ENCODE data around the gene EPHB2. TPM values are rescaled to one million over a fixed set of nuclear protein-coding genes. Genes with fewer than 3 reads are reported as not detected.

The EPHB2 gene
- total RNA-seq, 6 experiments from 2014 or later = 0.24 to 1.8 (median 0.62) TPM

GRCh38 chr1:22792396-22793160 is 81.9 kb downstream of the EPHB2 start:
- no peak for TF ChIP-seq CTCF (IDR thresholded peaks at IDR 0.05)
- TF ChIP-seq POLR2A (IDR thresholded peaks at IDR 0.05) = no peak
- DNase-seq (no peak), ATAC-seq (no peak)
- WGBS (ENCODE audit: insufficient coverage, low coverage, low lambda C conversion rate, missing lambda C conversion rate) = 71% methylated on average over 4 of the region's 6 CpGs
- no peaks in the 10 kb centered on the region for H3K9me3 ChIP-seq
- H3K27me3 ChIP-seq = no peaks in the 10 kb centered on the region
- intact Hi-C loops (cut with DNase I) = no loop called here
- H3K36me3 ChIP-seq = no peaks in the 10 kb centered on the region
- H3K4me3 ChIP-seq = no peak overlapping the region
- H3K27ac ChIP-seq = no peak overlapping the region
- no peaks in the 10 kb centered on the region for H3K4me1 ChIP-seq

GRCh38 chr1:22793647-22794046 is 83.0 kb downstream of the EPHB2 start:
- H3K36me3 ChIP-seq = no peaks in the 10 kb centered on the region
- intact Hi-C loops (cut with DNase I) = no loop called here
- DNase-seq (no peak), ATAC-seq (no peak)
- no peaks in the 10 kb centered on the region for H3K9me3 ChIP-seq
- WGBS (ENCODE audit: insufficient coverage, low coverage, low lambda C conversion rate, missing lambda C conversion rate) = 50% methylated on average over 1 of the region's 3 CpGs
- no peak overlapping the region for H3K27ac ChIP-seq
- TF ChIP-seq POLR2A (IDR thresholded peaks at IDR 0.05) (no peak), CTCF (IDR thresholded peaks at IDR 0.05) (no peak)
- no peak overlapping the region for H3K4me3 ChIP-seq
- no peaks in the 10 kb centered on the region for H3K4me1 ChIP-seq
- H3K27me3 ChIP-seq = no peaks in the 10 kb centered on the region

GRCh38 chr1:22794647-22795365 is 84.2 kb downstream of the EPHB2 start:
- Histone ChIP-seq H3K27me3 (no peaks in the 10 kb centered on the region), H3K9me3 (no peaks in the 10 kb centered on the region), H3K36me3 (no peaks in the 10 kb centered on the region), H3K27ac (no peak overlapping the region), H3K4me3 (no peak overlapping the region), H3K4me1 (no peaks in the 10 kb centered on the region)
- peak in 3 of 4 donors; percentile 15 to 63 (median 29) for ATAC-seq
- TF ChIP-seq POLR2A (IDR thresholded peaks at IDR 0.05) = no peak
- 65% methylated on average over 5 of the region's 8 CpGs for WGBS (ENCODE audit: insufficient coverage, low coverage, low lambda C conversion rate, missing lambda C conversion rate)
- intact Hi-C loops (cut with DNase I) = no loop called here
- no peak for DNase-seq

GRCh38 chr1:22795366-22795714 is 84.7 kb downstream of the EPHB2 start:
- DNase-seq (no peak), ATAC-seq (no peak)
- no peak overlapping the region for H3K4me3 ChIP-seq
- intact Hi-C loops (cut with DNase I) = no loop called here
- no peak overlapping the region for H3K27ac ChIP-seq
- H3K9me3 ChIP-seq = no peaks in the 10 kb centered on the region
- no peaks in the 10 kb centered on the region for H3K36me3 ChIP-seq
- WGBS (ENCODE audit: insufficient coverage, low coverage, low lambda C conversion rate, missing lambda C conversion rate) = 76% methylated on average over 4 of the region's 4 CpGs
- H3K27me3 ChIP-seq = no peaks in the 10 kb centered on the region
- TF ChIP-seq CTCF (IDR thresholded peaks at IDR 0.05) = no peak
- TF ChIP-seq POLR2A (IDR thresholded peaks at IDR 0.05) = no peak
- H3K4me1 ChIP-seq = no peaks in the 10 kb centered on the region

- Histone ChIP-seq H3K9me3 (no peaks in the 10 kb centered on the region), H3K4me3 (no peak overlapping the region), H3K27ac (no peak overlapping the region), H3K36me3 (no peaks in the 10 kb centered on the region), H3K4me1 (no peaks in the 10 kb centered on the region), H3K27me3 (no peaks in the 10 kb centered on the region)
- WGBS (ENCODE audit: insufficient coverage, low coverage, low lambda C conversion rate, missing lambda C conversion rate) = 55% methylated on average over 3 of the region's 4 CpGs
- DNase-seq (no peak), ATAC-seq (no peak)
- intact Hi-C loops (cut with DNase I) = no loop called here
- TF ChIP-seq POLR2A (IDR thresholded peaks at IDR 0.05) (no peak), CTCF (IDR thresholded peaks at IDR 0.05) (no peak)
Observed at GRCh38 chr1:22796642-22797041, 86.0 kb downstream of the EPHB2 start.
